ENCODE results near the gene EDC4. TPM values are rescaled to one million over a fixed set of nuclear protein-coding genes. Genes with fewer than 3 reads are reported as not detected.

EDC4 gene
- total and polyA plus RNA-seq, 9 of the 15 experiments (the other 6 are each of a cell fraction or from before 2014, with no cell fraction given): 1.1 to 131 (median 74.0) TPM

- TF ChIP-seq TFAP4 (CRISPR knock-in tag; IDR thresholded peaks at IDR 0.05; ENCODE audit: borderline replicate concordance) (no peak), RBM15 (IDR thresholded peaks at IDR 0.05; ENCODE audit: insufficient read depth, low read length) (no peak), ZBTB1 (CRISPR knock-in tag; IDR thresholded peaks at IDR 0.05; ENCODE audit: borderline replicate concordance, low read depth) (0 out of 2 replicates have a peak, but pooled peaks have one; percentile 6), CBX1 (IDR thresholded peaks at IDR 0.05; ENCODE audit: low read depth) (no peak), MIER1 (IDR thresholded peaks at IDR 0.05; ENCODE audit: low read depth) (no peak), GABPB2 (CRISPR knock-in tag; conservative IDR thresholded peaks at IDR 0.05) (no peak), ZNF165 (CRISPR knock-in tag; IDR thresholded peaks at IDR 0.05; ENCODE audit: borderline replicate concordance) (no peak), FIP1L1 (IDR thresholded peaks at IDR 0.05; ENCODE audit: low read depth, low read length, poor library complexity, severe bottlenecking) (no peak), RFX5 (IDR thresholded peaks at IDR 0.05; ENCODE audit: low read depth, low read length) (no peak), CREBBP (IDR thresholded peaks at IDR 0.05; ENCODE audit: low read depth, low read length) (no peak), CCNT2 (IDR thresholded peaks at IDR 0.05; ENCODE audit: borderline replicate concordance, extremely low read depth, insufficient read length, low read depth, low read length) (no peak), RBM17 (IDR thresholded peaks at IDR 0.05; ENCODE audit: borderline replicate concordance, low read depth, low read length) (no peak), ZNF445 (CRISPR knock-in tag; IDR thresholded peaks at IDR 0.05; ENCODE audit: low read depth) (no peak), SMAD3 (CRISPR knock-in tag; conservative IDR thresholded peaks at IDR 0.05) (no peak), YY1 (IDR thresholded peaks at IDR 0.05; ENCODE audit: borderline replicate concordance in 1 of 3, control insufficient read depth in 1 of 3, extremely low read depth in 1 of 3, insufficient read depth in 3 of 3, insufficient read length in 1 of 3, insufficient replicate concordance in 2 of 3, low read depth in 1 of 3, low read length in 2 of 3) (no peak), CBFA2T3 (IDR thresholded peaks at IDR 0.05) (no peak), ZNF75A (CRISPR knock-in tag; IDR thresholded peaks at IDR 0.05) (no peak), SP1 (CRISPR knock-in tag; IDR thresholded peaks at IDR 0.05) (no peak), ZBTB26 (CRISPR knock-in tag; IDR thresholded peaks at IDR 0.05) (no peak), ELK1 (CRISPR knock-in tag; IDR thresholded peaks at IDR 0.05) (no peak)
- TF ChIP-seq, protein P1, sequence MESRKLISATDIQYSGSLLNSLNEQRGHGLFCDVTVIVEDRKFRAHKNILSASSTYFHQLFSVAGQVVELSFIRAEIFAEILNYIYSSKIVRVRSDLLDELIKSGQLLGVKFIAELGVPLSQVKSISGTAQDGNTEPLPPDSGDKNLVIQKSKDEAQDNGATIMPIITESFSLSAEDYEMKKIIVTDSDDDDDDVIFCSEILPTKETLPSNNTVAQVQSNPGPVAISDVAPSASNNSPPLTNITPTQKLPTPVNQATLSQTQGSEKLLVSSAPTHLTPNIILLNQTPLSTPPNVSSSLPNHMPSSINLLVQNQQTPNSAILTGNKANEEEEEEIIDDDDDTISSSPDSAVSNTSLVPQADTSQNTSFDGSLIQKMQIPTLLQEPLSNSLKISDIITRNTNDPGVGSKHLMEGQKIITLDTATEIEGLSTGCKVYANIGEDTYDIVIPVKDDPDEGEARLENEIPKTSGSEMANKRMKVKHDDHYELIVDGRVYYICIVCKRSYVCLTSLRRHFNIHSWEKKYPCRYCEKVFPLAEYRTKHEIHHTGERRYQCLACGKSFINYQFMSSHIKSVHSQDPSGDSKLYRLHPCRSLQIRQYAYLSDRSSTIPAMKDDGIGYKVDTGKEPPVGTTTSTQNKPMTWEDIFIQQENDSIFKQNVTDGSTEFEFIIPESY (CRISPR knock-in tag; IDR thresholded peaks at IDR 0.05): no peak
Observed at GRCh38 chr16:67917852-67918236, 45.0 kb downstream of the EDC4 start (continued).
